ENCODE measurements around the gene CIAO2A. TPM values are rescaled to one million over a fixed set of nuclear protein-coding genes. Genes with fewer than 3 reads are reported as not detected.

The CIAO2A gene
- polyA plus RNA-seq, 1 donor (not counting 4 experiments of a cell fraction or from before 2014, with no cell fraction given) = 111 TPM

DNA sequence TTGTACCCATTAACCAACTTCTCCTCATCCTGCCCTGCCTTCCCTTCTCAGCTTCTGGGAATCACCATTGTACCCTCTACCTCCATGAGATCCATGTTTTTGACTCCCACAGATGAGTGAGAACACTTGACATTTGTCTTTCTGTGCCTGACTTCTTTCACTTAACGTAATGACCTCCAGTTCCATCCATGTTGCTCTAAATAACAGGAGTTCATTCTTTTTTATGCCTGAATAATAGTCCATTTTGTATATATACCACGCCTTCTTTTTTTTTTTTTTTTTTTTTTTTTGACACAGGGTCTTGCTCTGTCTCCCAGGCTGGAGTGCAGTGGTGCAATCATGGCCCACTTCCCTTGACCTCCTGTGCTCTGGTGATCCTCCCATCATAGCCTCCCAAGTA is 8.9 kb upstream of the CIAO2A start:
- no peak for TF ChIP-seq EZH2 (IDR thresholded peaks at IDR 0.05; ENCODE audit: low read length)
- TF ChIP-seq, protein P1, sequence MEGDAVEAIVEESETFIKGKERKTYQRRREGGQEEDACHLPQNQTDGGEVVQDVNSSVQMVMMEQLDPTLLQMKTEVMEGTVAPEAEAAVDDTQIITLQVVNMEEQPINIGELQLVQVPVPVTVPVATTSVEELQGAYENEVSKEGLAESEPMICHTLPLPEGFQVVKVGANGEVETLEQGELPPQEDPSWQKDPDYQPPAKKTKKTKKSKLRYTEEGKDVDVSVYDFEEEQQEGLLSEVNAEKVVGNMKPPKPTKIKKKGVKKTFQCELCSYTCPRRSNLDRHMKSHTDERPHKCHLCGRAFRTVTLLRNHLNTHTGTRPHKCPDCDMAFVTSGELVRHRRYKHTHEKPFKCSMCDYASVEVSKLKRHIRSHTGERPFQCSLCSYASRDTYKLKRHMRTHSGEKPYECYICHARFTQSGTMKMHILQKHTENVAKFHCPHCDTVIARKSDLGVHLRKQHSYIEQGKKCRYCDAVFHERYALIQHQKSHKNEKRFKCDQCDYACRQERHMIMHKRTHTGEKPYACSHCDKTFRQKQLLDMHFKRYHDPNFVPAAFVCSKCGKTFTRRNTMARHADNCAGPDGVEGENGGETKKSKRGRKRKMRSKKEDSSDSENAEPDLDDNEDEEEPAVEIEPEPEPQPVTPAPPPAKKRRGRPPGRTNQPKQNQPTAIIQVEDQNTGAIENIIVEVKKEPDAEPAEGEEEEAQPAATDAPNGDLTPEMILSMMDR (optimal IDR thresholded peaks at IDR 0.05 in 1 of 3, IDR thresholded peaks at IDR 0.05 in 1 of 3, conservative IDR thresholded peaks at IDR 0.05 in 1 of 3; ENCODE audit: extremely low read depth in 1 of 3, insufficient read depth in 2 of 3, low read length in 3 of 3) = no peak
- dilution Hi-C loops (cut with MboI; ENCODE audit: extremely low pct_ligation_motif_present, low sequenced_read_pairs) = no loop called here
- Histone ChIP-seq H2AFZ (ENCODE audit: control insufficient read depth, low read length) (no peak overlapping the region), H3K4me2 (ENCODE audit: control insufficient read depth, extremely low read depth, insufficient read depth, low read depth, low read length) (no peak overlapping the region), H3K36me3 (ENCODE audit: control insufficient read depth in 2 of 2, extremely low read depth in 1 of 2, insufficient read depth in 2 of 2, low read length in 2 of 2) (peaks cover 0 to 5% of the 10 kb centered on the region in 2 experiments), H3K27ac (ENCODE audit: control insufficient read depth, insufficient read depth, low read length) (no peak overlapping the region), H3K4me1 (ENCODE audit: control insufficient read depth, extremely low read depth, insufficient read depth, low read length) (peaks cover 26% of the 10 kb centered on the region), H3K79me2 (ENCODE audit: control insufficient read depth, insufficient read depth, low read length) (peaks cover 97% of the 10 kb centered on the region), H3K9me1 (ENCODE audit: control insufficient read depth, extremely low read depth, insufficient read depth, low read length) (peaks cover 6% of the 10 kb centered on the region), H3K9me3 (ENCODE audit: control insufficient read depth, low read depth, low read length) (no peaks in the 10 kb centered on the region), H3K27me3 (ENCODE audit: control insufficient read depth, extremely low read depth, insufficient read depth, low read length) (no peaks in the 10 kb centered on the region), H3K9ac (ENCODE audit: control insufficient read depth, extremely low read depth, insufficient read depth, low read length) (no peak overlapping the region), H4K20me1 (ENCODE audit: control insufficient read depth, extremely low read depth, insufficient read depth, low read length) (no peaks in the 10 kb centered on the region), H3K4me3 (ENCODE audit: control insufficient read depth in 2 of 3, extremely low read depth in 1 of 3, insufficient read depth in 2 of 3, low read depth in 1 of 3, low read length in 3 of 3) (no peak overlapping the region)
- FAIRE-seq (no peak), DNase-seq (ENCODE audit: low read depth, low spot score) (no peak)

DNA sequence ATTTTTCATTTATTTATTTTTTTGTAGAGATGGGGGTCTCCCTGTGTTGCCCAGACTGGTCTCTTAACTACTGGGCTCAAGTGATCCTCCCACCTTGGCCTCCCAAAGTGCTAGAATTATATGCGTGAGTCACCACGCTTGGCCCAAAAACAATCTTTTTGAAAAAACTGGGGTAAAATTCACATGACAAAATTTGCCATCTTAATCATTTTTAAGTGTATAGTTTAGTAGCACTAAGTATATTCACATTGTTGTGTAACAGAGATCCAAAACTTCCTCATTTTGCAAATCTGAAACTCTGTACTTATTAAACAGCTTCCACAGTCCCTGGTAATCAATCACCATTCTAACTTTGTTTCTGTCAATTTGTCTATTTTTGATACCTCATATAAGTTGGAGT is 7.3 kb upstream of the CIAO2A start:
- dilution Hi-C loops (cut with MboI; ENCODE audit: extremely low pct_ligation_motif_present, low sequenced_read_pairs) = no loop called here
- Histone ChIP-seq H3K4me1 (ENCODE audit: control insufficient read depth, extremely low read depth, insufficient read depth, low read length) (peaks cover 31% of the 10 kb centered on the region), H4K20me1 (ENCODE audit: control insufficient read depth, extremely low read depth, insufficient read depth, low read length) (no peaks in the 10 kb centered on the region), H3K27ac (ENCODE audit: control insufficient read depth, insufficient read depth, low read length) (no peak overlapping the region), H3K9me1 (ENCODE audit: control insufficient read depth, extremely low read depth, insufficient read depth, low read length) (peaks cover 6% of the 10 kb centered on the region), H2AFZ (ENCODE audit: control insufficient read depth, low read length) (no peak overlapping the region), H3K4me3 (ENCODE audit: control insufficient read depth in 2 of 3, extremely low read depth in 1 of 3, insufficient read depth in 2 of 3, low read depth in 1 of 3, low read length in 3 of 3) (no peak overlapping the region), H3K79me2 (ENCODE audit: control insufficient read depth, insufficient read depth, low read length) (peaks cover 97% of the 10 kb centered on the region), H3K4me2 (ENCODE audit: control insufficient read depth, extremely low read depth, insufficient read depth, low read depth, low read length) (no peak overlapping the region), H3K36me3 (ENCODE audit: control insufficient read depth in 2 of 2, extremely low read depth in 1 of 2, insufficient read depth in 2 of 2, low read length in 2 of 2) (no peaks in the 10 kb centered on the region), H3K9ac (ENCODE audit: control insufficient read depth, extremely low read depth, insufficient read depth, low read length) (no peak overlapping the region), H3K27me3 (ENCODE audit: control insufficient read depth, extremely low read depth, insufficient read depth, low read length) (no peaks in the 10 kb centered on the region), H3K9me3 (ENCODE audit: control insufficient read depth, low read depth, low read length) (no peaks in the 10 kb centered on the region)
- no peak for DNase-seq (ENCODE audit: low read depth, low spot score)
- TF ChIP-seq, protein P1 (optimal IDR thresholded peaks at IDR 0.05 in 1 of 3, IDR thresholded peaks at IDR 0.05 in 1 of 3, conservative IDR thresholded peaks at IDR 0.05 in 1 of 3; ENCODE audit: extremely low read depth in 1 of 3, insufficient read depth in 2 of 3, low read length in 3 of 3) = no peak
- no peak for TF ChIP-seq EZH2 (IDR thresholded peaks at IDR 0.05; ENCODE audit: low read length)
- no peak for FAIRE-seq

Data from keratinocyte (primary cell).